Measurements from ENCODE around the gene USH1C. TPM values are rescaled to one million over a fixed set of nuclear protein-coding genes. Genes with fewer than 3 reads are reported as not detected.
A peak's percentile ranks its signal among the peaks of the same experiment; 100 is the strongest.

USH1C gene
- not detected for total RNA-seq
- polyA plus RNA-seq: under 1 TPM; 0.05 to 0.44 (median 0.14) TPM
- long read RNA-seq, donor 1: 0 reads
- long read RNA-seq, donor 2: 0 reads

- DNase-seq: peak in 1 of 2 donors; percentile 35
- Histone ChIP-seq H3K36me3 (ENCODE audit: insufficient read depth in 1 of 2, low read depth in 1 of 2) (no peaks in the 10 kb centered on the region), H3K27me3 (ENCODE audit: insufficient read depth in 3 of 3, low read length in 2 of 3) (peaks cover 0 to 14% (median 2%) of the 10 kb centered on the region in 3 donors), H3K27ac (no peak within 1 kb of the TSS), H3K9me3 (no peaks in the 10 kb centered on the region), H3K4me3 (peak within 1 kb of the TSS; percentile 32), H3K4me1 (no peaks in the 10 kb centered on the region)
- ATAC-seq: peak; percentile 78 to 90 (median 84)
- intact Hi-C loops (cut with DNase I): loop anchor here in 1 of 2 donors (10.0 kb wide), 1 partner anchor 721 kb away; the partner anchor contains the start of gene SAA1
- TF ChIP-seq CTCF (IDR thresholded peaks at IDR 0.05): no peak
- WGBS, 3 donors: 7 to 11% (median 8%) methylated on average over 19 to 32 of the region's 32 CpGs
Observed at GRCh38 chr11:17544181-17544622, at the start of gene USH1C. Gene USH1C (minus strand): TSS chr11:17544416. CDS start chr11:17544307, 109 bp downstream.

- Histone ChIP-seq H3K36me3 (ENCODE audit: insufficient read depth in 1 of 2, low read depth in 1 of 2) (no peaks in the 10 kb centered on the region), H3K9me3 (no peaks in the 10 kb centered on the region), H3K4me1 (no peaks in the 10 kb centered on the region), H3K27ac (no peak overlapping the region), H3K4me3 (no peak overlapping the region), H3K27me3 (ENCODE audit: insufficient read depth in 3 of 3, low read length in 2 of 3) (peaks cover 0 to 10% (median 0%) of the 10 kb centered on the region in 3 donors)
- DNase-seq: no peak
- ATAC-seq: no peak
- intact Hi-C loops (cut with DNase I): no loop called here
- TF ChIP-seq CTCF (IDR thresholded peaks at IDR 0.05): no peak
- WGBS, 3 donors: 71 to 86% (median 79%) methylated on average over 9 of the region's 9 CpGs
Observed at GRCh38 chr11:17593466-17594245, 49.4 kb upstream of the USH1C start.

- H3K27me3 ChIP-seq (ENCODE audit: insufficient read depth in 3 of 3, low read length in 2 of 3): peaks cover 0 to 10% (median 0%) of the 10 kb centered on the region in 3 donors
- intact Hi-C loops (cut with DNase I): no loop called here
- no peaks in the 10 kb centered on the region for H3K9me3 ChIP-seq
- 80 to 91% (median 84%) methylated on average over 11 of the region's 11 CpGs for WGBS, 3 donors
- TF ChIP-seq CTCF (IDR thresholded peaks at IDR 0.05): no peak
- ATAC-seq: no peak
- no peaks in the 10 kb centered on the region for H3K36me3 ChIP-seq (ENCODE audit: insufficient read depth in 1 of 2, low read depth in 1 of 2)
- no peak overlapping the region for H3K27ac ChIP-seq
- no peak overlapping the region for H3K4me3 ChIP-seq
- H3K4me1 ChIP-seq: no peaks in the 10 kb centered on the region
- peak in 1 of 2 donors; percentile 35 for DNase-seq
Observed at GRCh38 chr11:17591293-17591692, 47.1 kb upstream of the USH1C start.

- 87 to 94% (median 89%) methylated on average over 7 of the region's 7 CpGs for whole genome bisulfite sequencing, 3 donors
- no peak for TF ChIP-seq CTCF (IDR thresholded peaks at IDR 0.05)
- H3K36me3 ChIP-seq (ENCODE audit: insufficient read depth in 1 of 2, low read depth in 1 of 2): no peaks in the 10 kb centered on the region
- no peaks in the 10 kb centered on the region for H3K4me1 ChIP-seq
- DNase-seq (no peak), ATAC-seq (no peak)
- no peak overlapping the region for H3K27ac ChIP-seq
- H3K9me3 ChIP-seq: no peaks in the 10 kb centered on the region
- no peak overlapping the region for H3K4me3 ChIP-seq
- intact Hi-C loops (cut with DNase I): no loop called here
- peaks cover 0 to 10% (median 0%) of the 10 kb centered on the region in 3 donors for H3K27me3 ChIP-seq (ENCODE audit: insufficient read depth in 3 of 3, low read length in 2 of 3)
Observed at GRCh38 chr11:17590463-17590862, 46.2 kb upstream of the USH1C start.
